Psoas muscle (tissue), 8 donors: ENCODE measurements around the gene RAB31. TPM values are rescaled to one million over a fixed set of nuclear protein-coding genes. Genes with fewer than 3 reads are reported as not detected.

Experiments used
- ATAC-seq, 4 donors: fragments of 200-7000 bp; cut with Tn5 transposase; one replicate each; pipeline ENCODE4 v1.9.1; 2020; ENCODE audit warnings: moderate library complexity in 3 of 4, mild to moderate bottlenecking in 2 of 4
- DNase-seq, 2 donors: peaks; one replicate each; pipeline ENCODE4 v3.0.0-alpha.2; 2020
- H3K27ac ChIP-seq: fragments of 200-600 bp; one replicate; pipeline ENCODE4 v1.8.0; 2022
- H3K27me3 ChIP-seq, 3 donors: fragments of 200-600 bp in 1 of 3; one replicate each; pipeline versions ENCODE4 v1.6.1 to v1.8.0; 2013 to 2022; ENCODE audit warnings: low read length in 2 of 3, mild to moderate bottlenecking in 2 of 3, moderate library complexity in 1 of 3; ENCODE audit not compliant: insufficient read depth in 3 of 3
- H3K36me3 ChIP-seq, 2 donors: fragments of 200-600 bp in 1 of 2; one replicate each; pipeline versions ENCODE4 v1.6.1 to v1.8.0; 2013 to 2022; ENCODE audit warnings: low read depth in 1 of 2, mild to moderate bottlenecking in 1 of 2, moderate library complexity in 1 of 2; ENCODE audit not compliant: insufficient read depth in 1 of 2
- H3K4me1 ChIP-seq: fragments of 200-600 bp; one replicate; pipeline ENCODE4 v1.8.0; 2022
- H3K4me3 ChIP-seq: fragments of 200-600 bp; one replicate; pipeline ENCODE4 v1.8.0; 2022; ENCODE audit warnings: mild to moderate bottlenecking
- H3K9me3 ChIP-seq: fragments of 200-600 bp; one replicate; pipeline ENCODE4 v1.8.0; 2022
- CTCF ChIP-seq: fragments of 200-600 bp; IDR thresholded peaks from one replicate; pipeline ENCODE4 v1.8.0; 2022; ENCODE audit warnings: antibody characterized with exemption
- WGBS, 3 donors: extraction: QIAGEN DNeasy Blood & Tissue Kit; methylation state at CpG; one replicate each; pipeline versions ENCODE4 v1.1.6 to v1.1.7; 2013; 5-methylcytosine and 5-hydroxymethylcytosine counted together
- intact Hi-C, 2 donors: fragments of 100-400 bp; cut with DNase I; formaldehyde crosslinking; loops; one replicate each; pipeline versions ENCODE4 v1.11.0 to v1.14.2; 2022
- polyA plus RNA-seq, 3 donors: library from polyadenylated mRNA; stranded (reverse); fragments of 200-250 nt; gene quantifications; one replicate each; pipeline ENCODE4 v1.2.3, GENCODE V29; 2013
- total RNA-seq, 4 donors: library from RNA; stranded (reverse); fragmentation: NEBNext Ultra II Directional in 2 of 4; extraction: Animal tissue kit (Norgen Biotek cat#: 25700) in 2 of 4; gene quantifications; one replicate each; pipeline versions ENCODE4 v1.2.1 to v1.2.4, GENCODE V29; 2021 to 2023
- donor health status: healthy with polysubstance abuse.
- donor health status: DM: no; HTN: no; CAD: no; lungs with moderate emphysema.
- donor health status: Bipolar disorder and iron deficiency.
- donor health status: healthy.
- donor health status: DM: yes; HTN: yes; CAD: no.
- donor health status: DM: no; HTN: no; CAD: no.
- donor health status: DM: no; HTN: no; CAD: no.
- donor health status: DM: yes; HTN: yes; CAD: no.

The RAB31 gene
- total and polyA plus RNA-seq, 7 donors: 2.2 to 8.9 (median 5.3) TPM

GRCh38 chr18:9694952-9695495 is 13.1 kb upstream of the RAB31 start:
- intact Hi-C loops: no loop called here
- no peak overlapping the region for H3K4me3 ChIP-seq
- H3K27me3 ChIP-seq: no peaks in the 10 kb centered on the region
- DNase-seq: no peak
- no peaks in the 10 kb centered on the region for H3K9me3 ChIP-seq
- H3K36me3 ChIP-seq: no peaks in the 10 kb centered on the region
- no peaks in the 10 kb centered on the region for H3K4me1 ChIP-seq
- no peak overlapping the region for H3K27ac ChIP-seq
- no peak for ATAC-seq
- WGBS, 3 donors: 72 to 87% (median 75%) methylated on average over 3 of the region's 3 CpGs
- no peak for TF ChIP-seq CTCF

- no peaks in the 10 kb centered on the region for H3K4me1 ChIP-seq
- DNase-seq: no peak
- H3K4me3 ChIP-seq: no peak overlapping the region
- 47 to 52% (median 49%) methylated on average over 5 of the region's 5 CpGs for WGBS, 3 donors
- no peaks in the 10 kb centered on the region for H3K36me3 ChIP-seq
- no peaks in the 10 kb centered on the region for H3K27me3 ChIP-seq
- H3K27ac ChIP-seq: no peak overlapping the region
- no peak for ATAC-seq
- no peak for TF ChIP-seq CTCF
- intact Hi-C loops: no loop called here
- H3K9me3 ChIP-seq: no peaks in the 10 kb centered on the region
These were observed 12.5 kb upstream of the RAB31 start for GRCh38 chr18:9695605-9696004.

- H3K4me3 ChIP-seq: no peak overlapping the region
- no peak overlapping the region for H3K27ac ChIP-seq
- 55 to 86% (median 71%) methylated on average over 2 of the region's 2 CpGs for WGBS, 3 donors
- DNase-seq: no peak
- intact Hi-C loops: no loop called here
- H3K9me3 ChIP-seq: no peaks in the 10 kb centered on the region
- no peaks in the 10 kb centered on the region for H3K27me3 ChIP-seq
- no peak for TF ChIP-seq CTCF
- H3K36me3 ChIP-seq: no peaks in the 10 kb centered on the region
- ATAC-seq: no peak
- H3K4me1 ChIP-seq: no peaks in the 10 kb centered on the region
These were observed 12.0 kb upstream of the RAB31 start for GRCh38 chr18:9696112-9696511.

- Histone ChIP-seq H3K4me1 (no peaks in the 10 kb centered on the region), H3K9me3 (no peaks in the 10 kb centered on the region), H3K4me3 (no peak overlapping the region), H3K27ac (no peak overlapping the region), H3K27me3 (no peaks in the 10 kb centered on the region), H3K36me3 (no peaks in the 10 kb centered on the region)
- no peak for TF ChIP-seq CTCF
- DNase-seq (no peak), ATAC-seq (no peak)
- 27 to 92% (median 67%) methylated on average over 1 of the region's 1 CpG for WGBS, 3 donors
- intact Hi-C loops: no loop called here
These were observed 11.4 kb upstream of the RAB31 start for GRCh38 chr18:9696701-9697100.

GRCh38 chr18:9697121-9697520 is 11.0 kb upstream of the RAB31 start:
- H3K27ac ChIP-seq: no peak overlapping the region
- DNase-seq: no peak
- no peak for ATAC-seq
- WGBS, 3 donors: 83 to 90% (median 85%) methylated on average over 9 of the region's 9 CpGs
- no peaks in the 10 kb centered on the region for H3K27me3 ChIP-seq
- no peaks in the 10 kb centered on the region for H3K9me3 ChIP-seq
- H3K4me3 ChIP-seq: no peak overlapping the region
- intact Hi-C loops: no loop called here
- no peak for TF ChIP-seq CTCF
- no peaks in the 10 kb centered on the region for H3K4me1 ChIP-seq
- no peaks in the 10 kb centered on the region for H3K36me3 ChIP-seq
